Thyroid gland (tissue), 4 donors: ENCODE data around the gene NPDC1. TPM values are rescaled to one million over a fixed set of nuclear protein-coding genes. Genes with fewer than 3 reads are reported as not detected.

Experiments
- DNase-seq, 2 donors: peaks; one replicate each; pipeline ENCODE4 v3.0.0-alpha.2; 2019
- H3K27ac ChIP-seq, 3 donors: fragments of 200-600 bp; sonication (generic); 1 replicate in 2 of 3; 2 replicates in 1 of 3; pipeline ENCODE4 v1.5.1; 2016 to 2019; ENCODE audit warnings: mild to moderate bottlenecking in 1 of 3, moderate library complexity in 1 of 3
- H3K27me3 ChIP-seq: fragments of 200-600 bp; sonication (generic); one replicate; pipeline ENCODE4 v1.5.1; 2019
- H3K36me3 ChIP-seq, 2 donors: fragments of 200-600 bp; sonication (generic); one replicate each; pipeline ENCODE4 v1.5.1; 2016 to 2019
- H3K4me1 ChIP-seq, 2 donors: fragments of 200-600 bp; sonication (generic); one replicate each; pipeline ENCODE4 v1.5.1; 2017 to 2019
- H3K4me3 ChIP-seq, 3 donors: fragments of 200-600 bp; sonication (generic); replicated peaks in 1 of 3; 1 replicate in 2 of 3; 2 replicates in 1 of 3; pipeline ENCODE4 v1.5.1; 2016; ENCODE audit warnings: mild to moderate bottlenecking in 1 of 3
- H3K9me3 ChIP-seq: fragments of 200-600 bp; sonication (generic); one replicate; pipeline ENCODE4 v1.5.1; 2017
- POLR2A ChIP-seq, 2 donors: fragments of 450-650 bp; IDR thresholded peaks; one replicate each; pipeline ENCODE4 v1.6.1; 2017; ENCODE audit warnings: antibody characterized with exemption in 2 of 2, mild to moderate bottlenecking in 2 of 2, moderate library complexity in 1 of 2
- WGBS, 2 donors: methylation state at CpG; one replicate each; pipeline ENCODE4 v1.1.5; 2017; 5-methylcytosine and 5-hydroxymethylcytosine counted together
- intact Hi-C: fragments of 100-400 bp; cut with DNase I; formaldehyde crosslinking; loops from one replicate; pipeline ENCODE4 v1.15.1; 2023
- total RNA-seq, 4 donors: library from RNA; depleted of rRNA; stranded (reverse); fragments of >200 nt; gene quantifications; one replicate each; pipeline ENCODE4 v1.2.3, GENCODE V29; 2016
- TF ChIP-seq, protein P1 (sequence below), 6 experiments: fragments of 200-600 bp in 3 of 6; fragments of 450-650 bp in 3 of 6; sonication (generic) in 3 of 6; IDR thresholded peaks; one replicate each; pipeline ENCODE4 v1.5.1; 2016 to 2019; ENCODE audit warnings: antibody characterized with exemption in 6 of 6, mild to moderate bottlenecking in 2 of 6, inconsistent platforms in 1 of 6, moderate library complexity in 1 of 6

NPDC1 gene
- total RNA-seq, 4 donors from 2014 or later: 23.3 to 65.9 (median 35.4) TPM

DNA sequence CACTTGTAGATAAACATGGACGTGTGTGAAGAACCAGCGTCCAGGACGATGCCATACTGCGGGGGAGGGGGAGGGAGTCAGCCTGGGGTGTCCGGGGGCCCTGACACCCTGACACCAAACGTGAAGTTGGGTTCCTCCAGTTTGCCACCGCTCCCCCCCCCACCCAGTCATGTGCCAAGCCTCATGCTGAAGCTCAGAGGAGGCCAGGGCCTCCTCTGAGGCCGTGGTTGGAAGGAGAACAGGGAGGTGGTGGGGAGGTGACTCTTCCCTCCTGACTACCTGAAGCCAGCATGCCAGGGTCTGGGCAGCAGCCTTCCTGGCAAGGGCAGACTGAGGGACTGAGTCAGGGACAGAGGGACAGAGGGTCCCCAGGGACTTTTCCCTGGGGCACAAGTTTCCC is 6.3 kb upstream of the NPDC1 start:
- WGBS, 2 donors: 86% methylated on average over 7 of the region's 8 CpGs; no CpG with 5 or more reads in 1 of the 2 donors
- Histone ChIP-seq H3K4me1 (peaks cover 23 to 34% of the 10 kb centered on the region in 2 donors), H3K36me3 (no peaks in the 10 kb centered on the region), H3K4me3 (no peak overlapping the region), H3K27ac (no peak overlapping the region), H3K9me3 (no peaks in the 10 kb centered on the region), H3K27me3 (peaks cover 20% of the 10 kb centered on the region)
- DNase-seq: no peak
- intact Hi-C loops: no loop called here
- TF ChIP-seq, protein P1, sequence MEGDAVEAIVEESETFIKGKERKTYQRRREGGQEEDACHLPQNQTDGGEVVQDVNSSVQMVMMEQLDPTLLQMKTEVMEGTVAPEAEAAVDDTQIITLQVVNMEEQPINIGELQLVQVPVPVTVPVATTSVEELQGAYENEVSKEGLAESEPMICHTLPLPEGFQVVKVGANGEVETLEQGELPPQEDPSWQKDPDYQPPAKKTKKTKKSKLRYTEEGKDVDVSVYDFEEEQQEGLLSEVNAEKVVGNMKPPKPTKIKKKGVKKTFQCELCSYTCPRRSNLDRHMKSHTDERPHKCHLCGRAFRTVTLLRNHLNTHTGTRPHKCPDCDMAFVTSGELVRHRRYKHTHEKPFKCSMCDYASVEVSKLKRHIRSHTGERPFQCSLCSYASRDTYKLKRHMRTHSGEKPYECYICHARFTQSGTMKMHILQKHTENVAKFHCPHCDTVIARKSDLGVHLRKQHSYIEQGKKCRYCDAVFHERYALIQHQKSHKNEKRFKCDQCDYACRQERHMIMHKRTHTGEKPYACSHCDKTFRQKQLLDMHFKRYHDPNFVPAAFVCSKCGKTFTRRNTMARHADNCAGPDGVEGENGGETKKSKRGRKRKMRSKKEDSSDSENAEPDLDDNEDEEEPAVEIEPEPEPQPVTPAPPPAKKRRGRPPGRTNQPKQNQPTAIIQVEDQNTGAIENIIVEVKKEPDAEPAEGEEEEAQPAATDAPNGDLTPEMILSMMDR (IDR thresholded peaks at IDR 0.05): no peak
- no peak for TF ChIP-seq POLR2A (IDR thresholded peaks at IDR 0.05)

DNA sequence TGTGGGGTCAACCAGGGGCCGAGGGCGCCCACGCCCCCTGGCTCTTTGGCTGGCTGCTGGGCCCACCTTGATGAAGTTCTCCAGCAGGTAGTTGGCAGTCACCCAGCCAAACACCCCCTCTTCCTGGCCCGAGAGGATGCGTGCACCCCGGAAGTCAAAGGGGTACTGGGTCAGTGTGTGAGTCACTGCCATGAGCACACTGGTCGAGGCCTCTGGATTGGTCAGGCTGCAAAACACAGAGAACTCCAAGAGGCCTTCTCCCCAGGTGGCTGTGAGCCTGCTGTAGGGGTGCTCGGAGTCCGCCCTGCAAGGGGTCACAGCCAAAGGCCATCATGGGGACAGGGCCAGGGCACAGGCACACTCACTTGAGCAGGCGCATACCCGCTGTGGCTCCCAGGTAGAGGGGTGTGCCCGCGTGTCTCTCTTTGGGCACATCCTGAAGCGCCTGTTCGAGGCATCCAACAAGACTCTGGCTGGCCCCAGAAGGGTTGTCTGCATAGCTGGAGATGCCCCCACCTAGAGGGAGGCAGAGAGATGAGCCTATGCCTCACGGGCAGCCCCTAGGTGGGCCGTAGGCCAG is 5.3 kb upstream of the NPDC1 start:
- DNase-seq: no peak
- intact Hi-C loops: no loop called here
- Histone ChIP-seq H3K27ac (no peak overlapping the region), H3K27me3 (peaks cover 20% of the 10 kb centered on the region), H3K9me3 (no peaks in the 10 kb centered on the region), H3K36me3 (no peaks in the 10 kb centered on the region), H3K4me3 (no peak overlapping the region), H3K4me1 (peaks cover 26 to 36% of the 10 kb centered on the region in 2 donors)
- TF ChIP-seq, protein P1 (IDR thresholded peaks at IDR 0.05): no peak
- TF ChIP-seq POLR2A (IDR thresholded peaks at IDR 0.05): no peak
- 93% methylated on average over 10 of the region's 17 CpGs; no CpG with 5 or more reads in 1 of the 2 donors for WGBS, 2 donors

DNA sequence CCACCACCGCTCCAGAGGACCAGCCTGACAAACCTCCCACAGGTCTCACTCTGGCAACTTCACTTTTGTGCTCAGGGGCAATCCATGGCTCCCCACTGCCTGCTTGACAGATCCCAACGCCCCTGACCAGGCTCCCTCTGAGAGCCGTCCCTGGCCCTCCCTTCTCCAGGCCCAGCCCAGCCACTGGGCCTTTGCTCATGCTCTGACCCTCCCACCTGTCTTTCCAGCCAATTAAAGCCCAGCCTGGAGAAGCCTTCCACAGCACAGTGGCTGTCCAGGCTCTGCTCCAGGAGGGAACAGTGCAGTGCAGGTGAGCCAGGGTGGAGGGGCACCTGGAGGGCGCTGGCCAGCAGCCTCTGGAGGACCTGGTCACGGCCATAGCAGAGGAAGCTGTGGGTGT is 4.6 kb upstream of the NPDC1 start:
- Histone ChIP-seq H3K4me3 (no peak overlapping the region), H3K36me3 (no peaks in the 10 kb centered on the region), H3K27me3 (peaks cover 20% of the 10 kb centered on the region), H3K4me1 (peaks cover 26 to 35% of the 10 kb centered on the region in 2 donors), H3K9me3 (no peaks in the 10 kb centered on the region), H3K27ac (no peak overlapping the region)
- WGBS, 2 donors: 53 to 80% methylated on average over 3 to 5 of the region's 5 CpGs
- intact Hi-C loops: no loop called here
- TF ChIP-seq POLR2A (IDR thresholded peaks at IDR 0.05): no peak
- TF ChIP-seq, protein P1 (IDR thresholded peaks at IDR 0.05): no peak
- no peak for DNase-seq

DNA sequence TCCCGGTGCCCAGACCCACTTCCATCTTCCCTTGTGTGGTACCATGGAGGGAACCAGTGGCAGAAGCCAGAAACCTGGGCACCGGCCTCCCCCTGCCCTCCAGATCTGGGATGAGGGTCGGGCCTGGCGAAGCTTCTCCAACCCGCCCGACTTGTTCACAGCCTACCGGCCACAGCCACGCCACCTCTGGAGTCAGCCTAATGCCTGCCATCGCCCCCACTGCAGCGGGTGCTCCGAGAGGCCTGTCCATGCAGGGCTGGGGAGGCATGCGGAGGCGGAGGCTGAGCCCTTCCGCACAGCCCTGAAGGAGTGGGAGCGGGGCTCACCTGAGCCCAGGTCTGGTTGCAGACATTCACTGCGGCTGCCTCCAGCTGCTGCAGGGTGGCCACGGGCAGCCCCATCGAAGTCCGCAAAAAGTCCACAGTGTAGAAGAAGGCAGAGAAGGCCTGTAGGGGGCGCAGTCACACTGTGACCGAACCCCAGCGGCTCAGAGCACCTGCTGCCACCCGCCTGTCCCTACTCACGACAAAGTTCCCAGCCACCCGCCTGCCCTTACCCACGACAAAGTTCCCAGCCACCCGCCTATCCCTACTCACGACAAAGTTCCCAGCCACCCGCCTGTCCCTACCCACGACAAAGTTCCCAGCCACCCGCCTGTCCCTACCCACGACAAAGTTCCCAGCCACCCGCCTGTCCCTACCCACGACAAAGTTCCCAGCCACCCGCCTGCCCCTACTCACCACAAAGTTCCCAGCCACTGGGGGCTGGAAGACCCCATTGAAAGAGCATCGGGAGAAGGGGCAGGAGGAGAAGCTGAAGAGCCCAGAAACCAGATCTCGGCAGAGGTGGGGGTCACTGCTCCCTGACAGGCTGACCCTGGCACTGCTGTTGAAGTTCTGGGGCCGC is 3.8 kb upstream of the NPDC1 start:
- 43 to 54% methylated on average over 30 to 31 of the region's 38 CpGs for WGBS, 2 donors
- intact Hi-C loops: no loop called here
- Histone ChIP-seq H3K27ac (no peak overlapping the region), H3K36me3 (no peaks in the 10 kb centered on the region), H3K4me3 (no peak overlapping the region), H3K4me1 (peaks cover 18 to 35% of the 10 kb centered on the region in 2 donors), H3K9me3 (no peaks in the 10 kb centered on the region), H3K27me3 (peaks cover 20% of the 10 kb centered on the region)
- peak; percentile 34 to 44 for DNase-seq
- no peak for TF ChIP-seq POLR2A (IDR thresholded peaks at IDR 0.05)
- TF ChIP-seq, protein P1 (IDR thresholded peaks at IDR 0.05): peak in 3 of 6 experiments; percentile 7 to 32 (median 18)
